Stimulated activated effector memory CD8-positive, alpha-beta T cell treated with anti-CD3 and anti-CD28 coated beads, Interleukin-12 subunit alpha, Interleukin-12 subunit beta, amount 100 ng/mL, for 72 hours (primary cell): ENCODE data around the gene BTBD10.

ENCODE experiments used
- ATAC-seq: fragments of 150-1000 bp; cut with Tn5 transposase; 2 replicates; pipeline ENCODE4 v1.10.0; 2021
- DNase-seq, 2 donors: peaks; one replicate each; pipeline ENCODE4 v3.0.0; 2021 to 2022; ENCODE audit warnings: low spot score in 2 of 2
- H3K27ac Mint-ChIP-seq: one replicate; pipeline ENCODE4 v1.8.0; 2022; ENCODE audit warnings: mild to moderate bottlenecking, mixed read lengths
- H3K36me3 Mint-ChIP-seq: one replicate; pipeline ENCODE4 v1.8.0; 2022; ENCODE audit warnings: mild to moderate bottlenecking, mixed read lengths
- H3K4me1 Mint-ChIP-seq: one replicate; pipeline ENCODE4 v1.8.0; 2022; ENCODE audit warnings: mixed read lengths
- H3K4me3 Mint-ChIP-seq: one replicate; pipeline ENCODE4 v1.8.0; 2022; ENCODE audit warnings: mild to moderate bottlenecking, mixed read lengths
- H3K9me3 Mint-ChIP-seq: one replicate; pipeline ENCODE4 v1.8.0; 2022; ENCODE audit warnings: mixed read lengths

The BTBD10 gene

DNA sequence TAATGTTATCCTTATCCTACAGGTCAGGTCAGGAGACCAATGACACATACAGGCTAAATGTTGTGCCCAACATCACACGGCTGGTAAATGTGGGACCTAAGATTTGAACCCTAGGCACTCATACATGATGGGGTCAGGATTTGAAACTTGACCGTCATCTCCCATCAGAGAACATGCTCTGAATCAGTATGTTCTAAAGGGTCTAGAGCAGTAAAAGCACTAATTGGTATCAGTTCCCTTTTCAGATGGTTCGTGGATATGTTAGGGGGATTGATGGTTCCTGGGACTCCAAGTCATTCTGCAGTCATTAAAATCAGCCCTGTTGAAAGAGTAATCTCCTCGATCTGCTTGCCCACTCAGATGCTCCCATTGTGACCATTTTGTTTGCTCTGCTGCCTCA lies 120.0 kb downstream of the BTBD10 start:
- Mint-ChIP-seq H3K9me3 (no peaks in the 10 kb centered on the region), H3K36me3 (peaks cover 28% of the 10 kb centered on the region), H3K27ac (peak overlapping the region; percentile 87), H3K4me1 (peaks cover 85% of the 10 kb centered on the region), H3K4me3 (no peak overlapping the region)
- DNase-seq (no peak), ATAC-seq (no peak)

GRCh38 chr11:13341026-13341425 lies 122.0 kb downstream of the BTBD10 start:
- H3K27ac Mint-ChIP-seq, result peak overlapping the region; percentile 87
- H3K4me3 Mint-ChIP-seq, result no peak overlapping the region
- no peak for DNase-seq
- ATAC-seq, result no peak
- peaks cover 28% of the 10 kb centered on the region for H3K36me3 Mint-ChIP-seq
- no peaks in the 10 kb centered on the region for H3K9me3 Mint-ChIP-seq
- peaks cover 81% of the 10 kb centered on the region for H3K4me1 Mint-ChIP-seq

GRCh38 chr11:13339195-13340153 lies 123.5 kb downstream of the BTBD10 start:
- Mint-ChIP-seq H3K9me3 (no peaks in the 10 kb centered on the region), H3K4me3 (peak overlapping the region; percentile 63), H3K27ac (peak overlapping the region; percentile 87), H3K4me1 (peaks cover 79% of the 10 kb centered on the region), H3K36me3 (peaks cover 25% of the 10 kb centered on the region)
- ATAC-seq (peak; percentile 70), DNase-seq (no peak)

DNA sequence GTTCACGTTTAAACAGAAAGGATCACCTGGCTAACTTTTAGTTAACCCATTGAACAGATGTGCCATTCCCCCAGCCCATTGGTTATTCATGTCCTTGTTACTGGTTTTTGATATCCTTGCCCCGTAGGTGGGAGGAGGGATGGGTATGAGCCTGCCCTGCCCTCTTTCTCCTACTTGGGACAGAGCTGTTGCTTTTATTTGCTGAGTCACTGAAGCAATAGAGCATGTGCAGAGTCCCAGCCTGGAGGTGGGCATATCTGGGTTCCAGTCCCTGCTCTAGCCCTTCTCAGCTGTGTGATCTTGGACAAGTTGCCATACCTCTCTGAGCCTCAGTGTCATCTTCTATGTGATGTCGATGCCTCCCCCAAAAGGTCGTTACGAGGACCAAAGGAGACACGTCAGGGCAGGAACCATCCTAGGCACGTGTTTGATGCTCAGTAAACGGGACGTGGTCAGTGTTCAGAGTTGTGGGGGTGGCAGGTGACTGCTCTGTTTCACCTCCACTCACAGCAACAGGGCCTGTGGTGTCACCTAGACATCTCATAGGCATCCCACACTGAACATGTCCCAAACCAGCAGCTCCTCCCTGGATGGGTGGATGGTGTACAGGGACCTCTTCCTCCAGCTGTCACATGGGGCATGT lies 124.5 kb downstream of the BTBD10 start:
- Mint-ChIP-seq H3K4me3 (peak overlapping the region; percentile 63), H3K4me1 (peaks cover 79% of the 10 kb centered on the region), H3K36me3 (peaks cover 25% of the 10 kb centered on the region), H3K27ac (peak overlapping the region; percentile 87), H3K9me3 (no peaks in the 10 kb centered on the region)
- ATAC-seq (peak; percentile 79), DNase-seq (peak in 1 of 2 donors; percentile 61)

- Mint-ChIP-seq H3K27ac (peak overlapping the region; percentile 87), H3K4me1 (peaks cover 80% of the 10 kb centered on the region), H3K9me3 (no peaks in the 10 kb centered on the region), H3K36me3 (peaks cover 25% of the 10 kb centered on the region), H3K4me3 (peak overlapping the region; percentile 63)
- peak; percentile 68 for ATAC-seq
- no peak for DNase-seq
These were observed 125.0 kb downstream of the BTBD10 start for GRCh38 chr11:13338019-13338426.
